Kidney epithelial cell (primary cell): ENCODE data around the gene ITGB8. TPM values are rescaled to one million over a fixed set of nuclear protein-coding genes. Genes with fewer than 3 reads are reported as not detected.

ENCODE experiments used
- DNase-seq: peaks from one replicate; pipeline ENCODE4 v3.0.0-alpha.2; 2010; ENCODE audit warnings: low read depth
- H3K27me3 ChIP-seq: 2 replicates; pipeline ENCODE4 v1.6.0; 2011; ENCODE audit warnings: low read length; ENCODE audit not compliant: control insufficient read depth, insufficient read depth
- H3K36me3 ChIP-seq: 2 replicates; pipeline ENCODE4 v1.5.1; 2011; ENCODE audit warnings: low read length; ENCODE audit not compliant: control insufficient read depth, insufficient read depth
- H3K4me3 ChIP-seq: 2 replicates; pipeline ENCODE4 v1.5.1; 2011; ENCODE audit warnings: low read depth, mild to moderate bottlenecking, control low read depth, low read length
- CTCF ChIP-seq: IDR thresholded peaks from 2 replicates; pipeline ENCODE4 v1.5.1; 2011; ENCODE audit warnings: mild to moderate bottlenecking, moderate library complexity, low read length, control low read depth, inconsistent platforms; ENCODE audit not compliant: insufficient read depth, poor library complexity, severe bottlenecking
- total RNA-seq: library from RNA; depleted of rRNA; stranded (reverse); fragments of >200 nt; gene quantifications from 2 replicates; pipeline ENCODE4 v1.2.3, GENCODE V29; 2015

ITGB8 gene
- total RNA-seq, 1 donor from 2014 or later = 106 TPM

GRCh38 chr7:20359341-20359963 lies 28.8 kb downstream of the ITGB8 start:
- no peak for TF ChIP-seq CTCF
- Histone ChIP-seq H3K36me3 (peaks cover 2% of the 10 kb centered on the region), H3K4me3 (no peak overlapping the region), H3K27me3 (no peaks in the 10 kb centered on the region)
- no peak for DNase-seq

- no peak for DNase-seq
- no peaks in the 10 kb centered on the region for H3K27me3 ChIP-seq
- no peak overlapping the region for H3K4me3 ChIP-seq
- H3K36me3 ChIP-seq = peaks cover 4% of the 10 kb centered on the region
- TF ChIP-seq CTCF = no peak
Observed at GRCh38 chr7:20362574-20363253, 32.0 kb downstream of the ITGB8 start.

- Histone ChIP-seq H3K36me3 (peaks cover 4% of the 10 kb centered on the region), H3K4me3 (no peak overlapping the region), H3K27me3 (no peaks in the 10 kb centered on the region)
- TF ChIP-seq CTCF = no peak
- no peak for DNase-seq
Observed at GRCh38 chr7:20364571-20365196, 34.0 kb downstream of the ITGB8 start.

- Histone ChIP-seq H3K27me3 (no peaks in the 10 kb centered on the region), H3K4me3 (no peak overlapping the region), H3K36me3 (peaks cover 4% of the 10 kb centered on the region)
- TF ChIP-seq CTCF = no peak
- DNase-seq = no peak
Observed at GRCh38 chr7:20365486-20365885, 34.8 kb downstream of the ITGB8 start.

GRCh38 chr7:20374399-20374798 lies 43.7 kb downstream of the ITGB8 start:
- H3K36me3 ChIP-seq = no peaks in the 10 kb centered on the region

More at GRCh38 chr7:20374399-20374798, 43.7 kb downstream of the ITGB8 start:
- no peaks in the 10 kb centered on the region for H3K27me3 ChIP-seq
- no peak overlapping the region for H3K4me3 ChIP-seq
- no peak for DNase-seq
- TF ChIP-seq CTCF = no peak
